Activated CD8-positive, alpha-beta memory T cell treated with anti-CD3 and anti-CD28 coated beads, Interleukin-2, amount 10 ng/mL, durations not matched to agents 7 days and 5 days (primary cell): ENCODE results near the gene ERBB4. TPM values are rescaled to one million over a fixed set of nuclear protein-coding genes. Genes with fewer than 3 reads are reported as not detected.
"Not testable (repeated sequence)": the region's sequence is repeated elsewhere in the genome, so short reads cannot be mapped to it uniquely, and the experiment has no call there.

Experiments
- ATAC-seq: fragments of 150-1000 bp; cut with Tn5 transposase; one replicate; pipeline ENCODE4 v1.10.0; 2021; ENCODE audit warnings: moderate library complexity
- CTCF ChIA-PET: fragments of 350-600 bp; sonication (Branson Sonifier 250); formaldehyde crosslinking; loops from one replicate; lab custom pipeline; 2021; ENCODE audit warnings: antibody characterized with exemption; lab: Charles Lee
- DNase-seq: peaks from one replicate; pipeline ENCODE4 v3.0.0-alpha.2; 2020
- H3K27ac Mint-ChIP-seq: one replicate; pipeline ENCODE4 v1.8.0; 2021; ENCODE audit warnings: mild to moderate bottlenecking, mixed read lengths
- H3K27me3 Mint-ChIP-seq: one replicate; pipeline ENCODE4 v1.8.0; 2021; ENCODE audit warnings: mixed read lengths
- H3K36me3 Mint-ChIP-seq: one replicate; pipeline ENCODE4 v1.8.0; 2021; ENCODE audit warnings: mild to moderate bottlenecking, mixed read lengths
- H3K4me1 Mint-ChIP-seq: one replicate; pipeline ENCODE4 v1.8.0; 2021; ENCODE audit warnings: mixed read lengths
- H3K4me3 Mint-ChIP-seq: one replicate; pipeline ENCODE4 v1.8.0; 2021; ENCODE audit warnings: mild to moderate bottlenecking, moderate library complexity, mixed read lengths
- H3K9me3 Mint-ChIP-seq: one replicate; pipeline ENCODE4 v1.8.0; 2022; ENCODE audit warnings: low read depth, mixed read lengths
- total RNA-seq, 2 experiments: library from RNA; stranded (reverse); gene quantifications; one replicate each; pipeline ENCODE4 v1.2.3, GENCODE V29; 2021

The ERBB4 gene
- total RNA-seq, 2 experiments from 2014 or later: not detected

- ATAC-seq (no peak), DNase-seq (no peak)
- CTCF ChIA-PET: no interaction called here
- Mint-ChIP-seq H3K27ac (no peak overlapping the region), H3K4me3 (no peak overlapping the region), H3K27me3 (no peaks in the 10 kb centered on the region), H3K36me3 (no peaks in the 10 kb centered on the region), H3K9me3 (no peaks in the 10 kb centered on the region), H3K4me1 (no peaks in the 10 kb centered on the region)
These were observed 33.0 kb downstream of the ERBB4 start for GRCh38 chr2:212505586-212505985.

GRCh38 chr2:212495046-212495445, 43.6 kb downstream of the ERBB4 start:
- Mint-ChIP-seq H3K36me3 (no peaks in the 10 kb centered on the region), H3K4me3 (no peak overlapping the region), H3K27ac (no peak overlapping the region), H3K27me3 (no peaks in the 10 kb centered on the region), H3K9me3 (no peaks in the 10 kb centered on the region), H3K4me1 (no peaks in the 10 kb centered on the region)
- DNase-seq (no peak), ATAC-seq (no peak)
- CTCF ChIA-PET: no interaction called here

GRCh38 chr2:212494418-212495020, 44.1 kb downstream of the ERBB4 start:
- no peak for DNase-seq
- no peak overlapping the region for H3K4me3 Mint-ChIP-seq

GRCh38 chr2:212489719-212490346, 48.8 kb downstream of the ERBB4 start:
- H3K9me3 Mint-ChIP-seq: no peaks in the 10 kb centered on the region
- H3K27me3 Mint-ChIP-seq: no peaks in the 10 kb centered on the region
- H3K27ac Mint-ChIP-seq: no peak overlapping the region
- no peak for DNase-seq
- no peaks in the 10 kb centered on the region for H3K4me1 Mint-ChIP-seq
- no peak overlapping the region for H3K4me3 Mint-ChIP-seq
- CTCF ChIA-PET: no interaction called here
- H3K36me3 Mint-ChIP-seq: no peaks in the 10 kb centered on the region
- ATAC-seq: no peak

More at GRCh38 chr2:212494418-212495020, 44.1 kb downstream of the ERBB4 start:
- H3K27ac Mint-ChIP-seq: no peak overlapping the region
- H3K36me3 Mint-ChIP-seq: no peaks in the 10 kb centered on the region
- ATAC-seq: no peak
- CTCF ChIA-PET: no interaction called here
- no peaks in the 10 kb centered on the region for H3K4me1 Mint-ChIP-seq
- no peaks in the 10 kb centered on the region for H3K9me3 Mint-ChIP-seq
- no peaks in the 10 kb centered on the region for H3K27me3 Mint-ChIP-seq

GRCh38 chr2:212488611-212489010, 50.0 kb downstream of the ERBB4 start:
- DNase-seq (no peak), ATAC-seq (no peak)
- no peaks in the 10 kb centered on the region for H3K27me3 Mint-ChIP-seq
- H3K9me3 Mint-ChIP-seq: no peaks in the 10 kb centered on the region
- CTCF ChIA-PET: no interaction called here
- no peak overlapping the region for H3K4me3 Mint-ChIP-seq
- no peaks in the 10 kb centered on the region for H3K4me1 Mint-ChIP-seq
- H3K27ac Mint-ChIP-seq: no peak overlapping the region
- H3K36me3 Mint-ChIP-seq: no peaks in the 10 kb centered on the region

- no peaks in the 10 kb centered on the region for H3K4me1 Mint-ChIP-seq
- ATAC-seq (no peak), DNase-seq (no peak)
- H3K27ac Mint-ChIP-seq: no peak overlapping the region
- H3K4me3 Mint-ChIP-seq: no peak overlapping the region
- no peaks in the 10 kb centered on the region for H3K36me3 Mint-ChIP-seq
- H3K27me3 Mint-ChIP-seq: no peaks in the 10 kb centered on the region
- no peaks in the 10 kb centered on the region for H3K9me3 Mint-ChIP-seq
- CTCF ChIA-PET: no interaction called here
These were observed 54.0 kb downstream of the ERBB4 start for GRCh38 chr2:212484563-212485080.

- no peaks in the 10 kb centered on the region for H3K27me3 Mint-ChIP-seq
- H3K4me1 Mint-ChIP-seq: no peaks in the 10 kb centered on the region
- H3K4me3 Mint-ChIP-seq: no peak overlapping the region
- no peaks in the 10 kb centered on the region for H3K36me3 Mint-ChIP-seq
- CTCF ChIA-PET: no interaction called here
- no peak overlapping the region for H3K27ac Mint-ChIP-seq
- DNase-seq (no peak), ATAC-seq (no peak)
- no peaks in the 10 kb centered on the region for H3K9me3 Mint-ChIP-seq
These were observed 58.2 kb downstream of the ERBB4 start for GRCh38 chr2:212480447-212480846.

- Mint-ChIP-seq H3K27ac (no peak overlapping the region), H3K4me3 (no peak overlapping the region), H3K4me1 (no peaks in the 10 kb centered on the region), H3K36me3 (no peaks in the 10 kb centered on the region), H3K27me3 (no peaks in the 10 kb centered on the region), H3K9me3 (no peaks in the 10 kb centered on the region)
- ATAC-seq (no peak), DNase-seq (no peak)
- CTCF ChIA-PET: no interaction called here
These were observed 61.0 kb downstream of the ERBB4 start for GRCh38 chr2:212477571-212477970.

GRCh38 chr2:212473211-212473610, 65.4 kb downstream of the ERBB4 start:
- Mint-ChIP-seq H3K27ac (no peak overlapping the region), H3K27me3 (no peaks in the 10 kb centered on the region), H3K4me1 (no peaks in the 10 kb centered on the region), H3K36me3 (no peaks in the 10 kb centered on the region), H3K4me3 (no peak overlapping the region), H3K9me3 (no peaks in the 10 kb centered on the region)
- CTCF ChIA-PET: no interaction called here
- ATAC-seq: no peak
- DNase-seq: no peak

GRCh38 chr2:212467551-212467950, 71.1 kb downstream of the ERBB4 start:
- ATAC-seq, H3K4me1 Mint-ChIP-seq, CTCF ChIA-PET, H3K4me3 Mint-ChIP-seq, H3K36me3 Mint-ChIP-seq, H3K27ac Mint-ChIP-seq, H3K9me3 Mint-ChIP-seq, DNase-seq, H3K27me3 Mint-ChIP-seq: not testable (repeated sequence)

GRCh38 chr2:212465456-212465855, 73.1 kb downstream of the ERBB4 start:
- no peak for DNase-seq
- Mint-ChIP-seq H3K4me1 (no peaks in the 10 kb centered on the region), H3K4me3 (no peak overlapping the region), H3K27ac (no peak overlapping the region), H3K9me3 (peaks cover 3% of the 10 kb centered on the region), H3K27me3 (no peaks in the 10 kb centered on the region), H3K36me3 (no peaks in the 10 kb centered on the region)
- ATAC-seq: no peak
- CTCF ChIA-PET: no interaction called here

GRCh38 chr2:212461708-212462107, 76.9 kb downstream of the ERBB4 start:
- H3K4me3 Mint-ChIP-seq, H3K27ac Mint-ChIP-seq, H3K27me3 Mint-ChIP-seq, H3K36me3 Mint-ChIP-seq, DNase-seq, ATAC-seq, H3K9me3 Mint-ChIP-seq, H3K4me1 Mint-ChIP-seq: not testable (repeated sequence)
- CTCF ChIA-PET: interaction anchor here (0.7 kb wide), 1 partner anchor 13 kb away, joined by 3 read pairs; no protein-coding TSS in a partner anchor

GRCh38 chr2:212454149-212454548, 84.5 kb downstream of the ERBB4 start:
- no peaks in the 10 kb centered on the region for H3K27me3 Mint-ChIP-seq
- DNase-seq (no peak), ATAC-seq (no peak)
- CTCF ChIA-PET: no interaction called here
- peaks cover 4% of the 10 kb centered on the region for H3K9me3 Mint-ChIP-seq
- no peaks in the 10 kb centered on the region for H3K4me1 Mint-ChIP-seq
- H3K4me3 Mint-ChIP-seq: no peak overlapping the region
- no peak overlapping the region for H3K27ac Mint-ChIP-seq
- no peaks in the 10 kb centered on the region for H3K36me3 Mint-ChIP-seq

GRCh38 chr2:212451786-212452231, 86.8 kb downstream of the ERBB4 start:
- no peak overlapping the region for H3K27ac Mint-ChIP-seq
- no peaks in the 10 kb centered on the region for H3K36me3 Mint-ChIP-seq
- CTCF ChIA-PET: no interaction called here
- DNase-seq (no peak), ATAC-seq (no peak)
- no peaks in the 10 kb centered on the region for H3K4me1 Mint-ChIP-seq
- H3K9me3 Mint-ChIP-seq: peaks cover 4% of the 10 kb centered on the region
- no peaks in the 10 kb centered on the region for H3K27me3 Mint-ChIP-seq
- no peak overlapping the region for H3K4me3 Mint-ChIP-seq
